Activated naive CD8-positive, alpha-beta T cell (primary cell): Measurements from ENCODE around the gene ANKS1A.

ENCODE experiments used
- H3K27ac Mint-ChIP-seq: one replicate; pipeline ENCODE4 v1.8.0; 2021; ENCODE audit warnings: mixed read lengths
- H3K27me3 Mint-ChIP-seq: one replicate; pipeline ENCODE4 v1.8.0; 2021; ENCODE audit warnings: mixed read lengths
- H3K36me3 Mint-ChIP-seq: one replicate; pipeline ENCODE4 v1.8.0; 2021; ENCODE audit warnings: mixed read lengths
- H3K4me1 Mint-ChIP-seq: one replicate; pipeline ENCODE4 v1.8.0; 2021; ENCODE audit warnings: low read depth, mixed read lengths
- H3K4me3 Mint-ChIP-seq: one replicate; pipeline ENCODE4 v1.8.0; 2021; ENCODE audit warnings: mild to moderate bottlenecking, mixed read lengths
- H3K9me3 Mint-ChIP-seq: one replicate; pipeline ENCODE4 v1.8.0; 2021; ENCODE audit warnings: low read depth, mixed read lengths

Gene ANKS1A

GRCh38 chr6:35054743-35055130, 165.7 kb downstream of the ANKS1A start:
- no peak overlapping the region for H3K27ac Mint-ChIP-seq
- peaks cover 10% of the 10 kb centered on the region for H3K4me1 Mint-ChIP-seq
- no peak overlapping the region for H3K4me3 Mint-ChIP-seq
- no peaks in the 10 kb centered on the region for H3K9me3 Mint-ChIP-seq
- H3K36me3 Mint-ChIP-seq: no peaks in the 10 kb centered on the region
- H3K27me3 Mint-ChIP-seq: no peaks in the 10 kb centered on the region

GRCh38 chr6:35055891-35056290, 166.8 kb downstream of the ANKS1A start:
- Mint-ChIP-seq H3K27me3 (no peaks in the 10 kb centered on the region), H3K9me3 (no peaks in the 10 kb centered on the region), H3K4me3 (no peak overlapping the region), H3K4me1 (peaks cover 10% of the 10 kb centered on the region), H3K36me3 (no peaks in the 10 kb centered on the region), H3K27ac (no peak overlapping the region)

- H3K36me3 Mint-ChIP-seq: no peaks in the 10 kb centered on the region
- peaks cover 10% of the 10 kb centered on the region for H3K4me1 Mint-ChIP-seq
- no peak overlapping the region for H3K27ac Mint-ChIP-seq
- H3K4me3 Mint-ChIP-seq: no peak overlapping the region
- no peaks in the 10 kb centered on the region for H3K27me3 Mint-ChIP-seq
- no peaks in the 10 kb centered on the region for H3K9me3 Mint-ChIP-seq
Observed at GRCh38 chr6:35056952-35057351, 167.9 kb downstream of the ANKS1A start.

- H3K36me3 Mint-ChIP-seq: no peaks in the 10 kb centered on the region
- H3K27me3 Mint-ChIP-seq: no peaks in the 10 kb centered on the region
- H3K4me3 Mint-ChIP-seq: no peak overlapping the region
- no peak overlapping the region for H3K27ac Mint-ChIP-seq
- H3K9me3 Mint-ChIP-seq: no peaks in the 10 kb centered on the region
- H3K4me1 Mint-ChIP-seq: peaks cover 13% of the 10 kb centered on the region
Observed at GRCh38 chr6:35057449-35058357, 168.6 kb downstream of the ANKS1A start.

GRCh38 chr6:35058358-35058675, 169.3 kb downstream of the ANKS1A start:
- no peaks in the 10 kb centered on the region for H3K36me3 Mint-ChIP-seq
- H3K27ac Mint-ChIP-seq: no peak overlapping the region
- no peaks in the 10 kb centered on the region for H3K27me3 Mint-ChIP-seq
- no peaks in the 10 kb centered on the region for H3K9me3 Mint-ChIP-seq
- peaks cover 13% of the 10 kb centered on the region for H3K4me1 Mint-ChIP-seq
- H3K4me3 Mint-ChIP-seq: no peak overlapping the region

GRCh38 chr6:35058865-35059522, 169.9 kb downstream of the ANKS1A start:
- Mint-ChIP-seq H3K4me1 (peaks cover 13% of the 10 kb centered on the region), H3K27ac (no peak overlapping the region), H3K27me3 (no peaks in the 10 kb centered on the region), H3K9me3 (no peaks in the 10 kb centered on the region), H3K4me3 (no peak overlapping the region), H3K36me3 (no peaks in the 10 kb centered on the region)

GRCh38 chr6:35059596-35060345, 170.7 kb downstream of the ANKS1A start:
- Mint-ChIP-seq H3K36me3 (no peaks in the 10 kb centered on the region), H3K4me1 (peaks cover 13% of the 10 kb centered on the region), H3K27me3 (no peaks in the 10 kb centered on the region), H3K9me3 (no peaks in the 10 kb centered on the region), H3K4me3 (no peak overlapping the region), H3K27ac (no peak overlapping the region)

- Mint-ChIP-seq H3K27ac (no peak overlapping the region), H3K36me3 (no peaks in the 10 kb centered on the region), H3K4me1 (peaks cover 13% of the 10 kb centered on the region), H3K4me3 (no peak overlapping the region), H3K27me3 (no peaks in the 10 kb centered on the region), H3K9me3 (no peaks in the 10 kb centered on the region)
Observed at GRCh38 chr6:35061102-35061615, 172.1 kb downstream of the ANKS1A start.

GRCh38 chr6:35061651-35062410, 172.8 kb downstream of the ANKS1A start:
- peaks cover 13% of the 10 kb centered on the region for H3K4me1 Mint-ChIP-seq
- H3K36me3 Mint-ChIP-seq: no peaks in the 10 kb centered on the region
- no peaks in the 10 kb centered on the region for H3K9me3 Mint-ChIP-seq
- H3K27me3 Mint-ChIP-seq: no peaks in the 10 kb centered on the region
- no peak overlapping the region for H3K4me3 Mint-ChIP-seq
- no peak overlapping the region for H3K27ac Mint-ChIP-seq

- Mint-ChIP-seq H3K4me1 (peaks cover 11% of the 10 kb centered on the region), H3K27ac (no peak overlapping the region), H3K4me3 (no peak overlapping the region), H3K36me3 (no peaks in the 10 kb centered on the region), H3K9me3 (no peaks in the 10 kb centered on the region), H3K27me3 (no peaks in the 10 kb centered on the region)
Observed at GRCh38 chr6:35062676-35063574, 173.9 kb downstream of the ANKS1A start.

GRCh38 chr6:35063701-35064280, 174.7 kb downstream of the ANKS1A start:
- Mint-ChIP-seq H3K4me1 (peaks cover 4% of the 10 kb centered on the region), H3K9me3 (no peaks in the 10 kb centered on the region), H3K27ac (no peak overlapping the region), H3K36me3 (no peaks in the 10 kb centered on the region), H3K27me3 (no peaks in the 10 kb centered on the region), H3K4me3 (no peak overlapping the region)

GRCh38 chr6:35064290-35064689, 175.2 kb downstream of the ANKS1A start:
- no peak overlapping the region for H3K4me3 Mint-ChIP-seq
- H3K27ac Mint-ChIP-seq: no peak overlapping the region
- peaks cover 2% of the 10 kb centered on the region for H3K4me1 Mint-ChIP-seq
- no peaks in the 10 kb centered on the region for H3K36me3 Mint-ChIP-seq
- H3K9me3 Mint-ChIP-seq: no peaks in the 10 kb centered on the region
- H3K27me3 Mint-ChIP-seq: no peaks in the 10 kb centered on the region

- no peaks in the 10 kb centered on the region for H3K36me3 Mint-ChIP-seq
- H3K27me3 Mint-ChIP-seq: no peaks in the 10 kb centered on the region
Observed at GRCh38 chr6:35064757-35065440, 175.8 kb downstream of the ANKS1A start.

More at GRCh38 chr6:35064757-35065440, 175.8 kb downstream of the ANKS1A start:
- Mint-ChIP-seq H3K9me3 (no peaks in the 10 kb centered on the region), H3K4me1 (peaks cover 2% of the 10 kb centered on the region), H3K27ac (no peak overlapping the region), H3K4me3 (no peak overlapping the region)
